Activated CD8-positive, alpha-beta T cell treated with anti-CD3 and anti-CD28 coated beads for 36 hours (primary cell): Measurements from ENCODE around the gene MBD5. TPM values are rescaled to one million over a fixed set of nuclear protein-coding genes. Genes with fewer than 3 reads are reported as not detected.
A peak's percentile ranks its signal among the peaks of the same experiment; 100 is the strongest.

ENCODE experiments used
- ATAC-seq: fragments of 200-7000 bp; cut with Tn5 transposase; one replicate; pipeline ENCODE4 v1.10.0; 2021; ENCODE audit warnings: mild to moderate bottlenecking, moderate library complexity
- CTCF ChIA-PET: fragments of 350-600 bp; sonication (Branson Sonifier 250); formaldehyde crosslinking; loops from one replicate; lab custom pipeline; 2021; ENCODE audit warnings: antibody characterized with exemption; lab: Charles Lee
- POLR2A ChIA-PET: fragments of 350-600 bp; sonication (Branson Sonifier 250); formaldehyde crosslinking; loops from one replicate; lab custom pipeline; 2021; ENCODE audit warnings: antibody characterized with exemption; lab: Charles Lee
- DNase-seq: peaks from one replicate; pipeline ENCODE4 v3.0.0-alpha.2; 2020
- H3K27ac Mint-ChIP-seq: one replicate; pipeline ENCODE4 v1.8.0; 2021; ENCODE audit warnings: mild to moderate bottlenecking, mixed read lengths
- H3K27me3 Mint-ChIP-seq: one replicate; pipeline ENCODE4 v1.8.0; 2021; ENCODE audit warnings: mixed read lengths
- H3K36me3 Mint-ChIP-seq: one replicate; pipeline ENCODE4 v1.8.0; 2021; ENCODE audit warnings: low read depth, mixed read lengths
- H3K4me1 Mint-ChIP-seq: one replicate; pipeline ENCODE4 v1.8.0; 2021; ENCODE audit warnings: low read depth, mixed read lengths
- H3K4me3 Mint-ChIP-seq: one replicate; pipeline ENCODE4 v1.8.0; 2021; ENCODE audit warnings: mild to moderate bottlenecking, moderate library complexity, mixed read lengths
- H3K9me3 Mint-ChIP-seq: one replicate; pipeline ENCODE4 v1.8.0; 2021; ENCODE audit warnings: mixed read lengths
- CTCF ChIP-seq: fragments of 200-600 bp; IDR thresholded peaks from one replicate; pipeline ENCODE4 v1.8.0; 2022; ENCODE audit warnings: antibody characterized with exemption, mild to moderate bottlenecking
- intact Hi-C: fragments of 100-400 bp; cut with micrococcal nuclease; formaldehyde crosslinking; loops from one replicate; pipeline ENCODE4 v1.10.0; 2022
- total RNA-seq, 2 experiments: library from RNA; stranded (reverse); gene quantifications; one replicate each; pipeline ENCODE4 v1.2.3, GENCODE V29; 2021

MBD5 gene
- total RNA-seq, 2 experiments from 2014 or later, result 16.6 to 17.9 TPM

DNA sequence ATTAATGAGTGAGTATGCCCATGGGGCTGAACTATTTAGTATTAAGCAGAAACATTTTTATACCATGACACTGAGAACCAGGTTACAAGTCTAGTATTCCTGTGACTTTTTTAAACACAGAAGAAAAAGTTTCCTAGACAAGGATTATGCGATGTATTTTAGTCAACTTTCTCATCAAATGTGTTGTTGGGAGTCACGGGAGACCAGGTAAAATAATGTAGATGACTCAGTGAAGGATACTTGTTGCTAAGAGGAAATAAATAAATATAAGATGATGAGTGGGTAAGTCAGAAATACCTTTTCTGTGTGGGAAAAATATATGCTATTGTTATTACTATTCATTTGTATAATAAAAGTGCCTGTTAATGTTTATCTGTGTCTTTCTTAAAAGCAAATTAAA lies 23.4 kb downstream of the MBD5 start:
- DNase-seq (no peak), ATAC-seq (no peak)
- Mint-ChIP-seq H3K4me1 (peaks cover 29% of the 10 kb centered on the region), H3K27ac (no peak overlapping the region), H3K27me3 (no peaks in the 10 kb centered on the region), H3K9me3 (no peaks in the 10 kb centered on the region), H3K4me3 (no peak overlapping the region), H3K36me3 (peaks cover 3% of the 10 kb centered on the region)
- intact Hi-C loops, result no loop called here
- no peak for TF ChIP-seq CTCF
- CTCF ChIA-PET, result no interaction called here
- POLR2A ChIA-PET, result no interaction called here

- intact Hi-C loops, result no loop called here
- Mint-ChIP-seq H3K36me3 (peaks cover 3% of the 10 kb centered on the region), H3K9me3 (peaks cover 1% of the 10 kb centered on the region), H3K27ac (peak overlapping the region; percentile 7), H3K4me3 (no peak overlapping the region), H3K4me1 (peaks cover 42% of the 10 kb centered on the region), H3K27me3 (no peaks in the 10 kb centered on the region)
- ATAC-seq (no peak), DNase-seq (no peak)
- CTCF ChIA-PET, result no interaction called here
- TF ChIP-seq CTCF, result no peak
- POLR2A ChIA-PET, result no interaction called here
These were observed 25.9 kb downstream of the MBD5 start for GRCh38 chr2:148046802-148047201.

- no peak for DNase-seq
- Mint-ChIP-seq H3K27ac (no peak overlapping the region), H3K36me3 (peaks cover 6% of the 10 kb centered on the region), H3K4me1 (peaks cover 43% of the 10 kb centered on the region), H3K4me3 (no peak overlapping the region), H3K27me3 (no peaks in the 10 kb centered on the region), H3K9me3 (peaks cover 3% of the 10 kb centered on the region)
- intact Hi-C loops, result no loop called here
- peak; percentile 49 for ATAC-seq
- POLR2A ChIA-PET, result no interaction called here
- TF ChIP-seq CTCF, result no peak
- CTCF ChIA-PET, result no interaction called here
These were observed 27.8 kb downstream of the MBD5 start for GRCh38 chr2:148048475-148049221.

- Mint-ChIP-seq H3K36me3 (peaks cover 6% of the 10 kb centered on the region), H3K4me3 (no peak overlapping the region), H3K4me1 (peaks cover 43% of the 10 kb centered on the region), H3K27ac (no peak overlapping the region), H3K27me3 (no peaks in the 10 kb centered on the region), H3K9me3 (peaks cover 3% of the 10 kb centered on the region)
- ChIA-PET CTCF (no interaction called here), POLR2A (no interaction called here)
- DNase-seq (no peak), ATAC-seq (no peak)
- no peak for TF ChIP-seq CTCF
- intact Hi-C loops, result no loop called here
These were observed 28.4 kb downstream of the MBD5 start for GRCh38 chr2:148049284-148049683.

- POLR2A ChIA-PET, result no interaction called here
- intact Hi-C loops, result no loop called here
- Mint-ChIP-seq H3K9me3 (peaks cover 3% of the 10 kb centered on the region), H3K36me3 (peaks cover 5% of the 10 kb centered on the region), H3K27ac (no peak overlapping the region), H3K4me1 (peaks cover 29% of the 10 kb centered on the region), H3K27me3 (no peaks in the 10 kb centered on the region), H3K4me3 (no peak overlapping the region)
- DNase-seq (no peak), ATAC-seq (no peak)
- TF ChIP-seq CTCF, result no peak
- CTCF ChIA-PET, result no interaction called here
These were observed 31.8 kb downstream of the MBD5 start for GRCh38 chr2:148052687-148053086.
